ENCODE results near the gene RIOK2.

RIOK2 gene

DNA sequence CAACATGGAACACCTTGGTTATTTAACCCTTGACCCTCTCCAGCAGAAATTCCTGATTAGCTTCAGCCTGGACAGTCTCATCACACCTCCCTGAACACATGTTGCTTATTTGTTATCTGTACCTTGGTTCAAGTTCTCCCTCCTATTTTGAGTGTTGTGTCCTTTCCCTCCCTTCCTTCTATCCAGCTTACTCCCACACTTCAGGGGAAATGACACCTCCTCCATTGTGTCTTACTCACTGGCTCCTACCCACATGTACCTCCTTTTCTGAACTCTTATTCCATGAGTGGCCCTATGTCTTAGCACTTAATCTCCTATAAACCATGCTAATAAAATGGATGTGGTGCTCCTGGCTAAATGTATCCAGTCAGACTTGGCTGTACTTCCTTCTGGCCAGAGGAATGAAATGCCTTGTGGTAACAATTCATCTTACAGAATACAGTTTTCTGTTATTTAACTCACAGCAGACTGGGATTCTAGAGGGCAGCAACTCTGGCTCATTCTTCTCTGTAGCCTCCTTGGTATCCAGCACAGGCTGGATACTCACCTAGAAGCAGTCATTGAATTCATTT, 51.8 kb downstream of the RIOK2 start:
- TF ChIP-seq, protein P1, sequence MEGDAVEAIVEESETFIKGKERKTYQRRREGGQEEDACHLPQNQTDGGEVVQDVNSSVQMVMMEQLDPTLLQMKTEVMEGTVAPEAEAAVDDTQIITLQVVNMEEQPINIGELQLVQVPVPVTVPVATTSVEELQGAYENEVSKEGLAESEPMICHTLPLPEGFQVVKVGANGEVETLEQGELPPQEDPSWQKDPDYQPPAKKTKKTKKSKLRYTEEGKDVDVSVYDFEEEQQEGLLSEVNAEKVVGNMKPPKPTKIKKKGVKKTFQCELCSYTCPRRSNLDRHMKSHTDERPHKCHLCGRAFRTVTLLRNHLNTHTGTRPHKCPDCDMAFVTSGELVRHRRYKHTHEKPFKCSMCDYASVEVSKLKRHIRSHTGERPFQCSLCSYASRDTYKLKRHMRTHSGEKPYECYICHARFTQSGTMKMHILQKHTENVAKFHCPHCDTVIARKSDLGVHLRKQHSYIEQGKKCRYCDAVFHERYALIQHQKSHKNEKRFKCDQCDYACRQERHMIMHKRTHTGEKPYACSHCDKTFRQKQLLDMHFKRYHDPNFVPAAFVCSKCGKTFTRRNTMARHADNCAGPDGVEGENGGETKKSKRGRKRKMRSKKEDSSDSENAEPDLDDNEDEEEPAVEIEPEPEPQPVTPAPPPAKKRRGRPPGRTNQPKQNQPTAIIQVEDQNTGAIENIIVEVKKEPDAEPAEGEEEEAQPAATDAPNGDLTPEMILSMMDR (conservative IDR thresholded peaks at IDR 0.05) = no peak
- no peak for TF ChIP-seq ZFX (IDR thresholded peaks at IDR 0.05)
- H3K27ac ChIP-seq = no peak overlapping the region

DNA sequence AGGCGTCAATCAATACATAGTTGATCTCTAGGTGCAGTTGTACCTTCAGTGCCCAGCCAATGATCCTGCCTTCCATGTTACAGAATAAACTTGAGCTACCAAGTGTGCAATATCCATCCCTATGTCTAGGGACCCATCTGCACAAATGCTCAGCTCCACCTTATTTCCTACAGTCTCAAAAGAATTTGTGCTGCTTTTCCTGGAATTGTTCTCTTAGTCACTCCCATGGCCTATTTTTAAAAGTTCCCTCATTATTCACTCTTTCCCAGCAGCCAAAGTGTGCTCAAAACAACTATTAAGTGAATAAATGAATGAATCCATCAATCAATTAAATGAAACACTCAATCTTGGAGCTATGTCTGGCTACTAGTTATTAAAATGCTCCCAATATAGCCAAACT, 55.3 kb downstream of the RIOK2 start:
- TF ChIP-seq ZFX (IDR thresholded peaks at IDR 0.05) = no peak
- TF ChIP-seq, protein P1 (conservative IDR thresholded peaks at IDR 0.05) = no peak
- no peak overlapping the region for H3K27ac ChIP-seq

DNA sequence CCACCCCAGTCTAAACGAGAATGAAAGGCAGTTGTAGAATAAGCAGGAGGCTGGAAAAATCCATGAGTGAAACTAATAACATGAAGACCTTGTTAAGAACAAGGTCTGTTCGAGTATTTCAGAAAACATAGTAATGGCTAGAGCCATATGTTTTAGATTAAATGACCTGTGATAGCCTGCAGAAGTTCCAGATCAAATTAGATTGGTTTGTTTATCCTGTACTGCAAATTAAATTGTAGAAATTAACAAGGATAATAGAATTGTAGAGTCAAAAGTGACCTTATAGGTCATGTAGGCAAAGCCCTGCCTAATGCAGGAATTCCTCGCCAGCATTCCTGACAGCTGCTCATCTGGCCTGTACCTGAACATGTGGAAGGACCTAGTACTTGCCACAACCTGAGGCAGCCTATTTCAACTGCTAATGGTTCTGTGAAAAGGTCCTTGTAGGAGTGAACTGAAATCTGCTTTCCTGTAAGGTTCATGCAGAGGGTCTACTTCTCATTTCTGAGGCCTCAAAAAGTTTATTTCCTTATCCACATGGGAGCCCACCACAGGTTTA, 57.8 kb downstream of the RIOK2 start:
- TF ChIP-seq ZFX (IDR thresholded peaks at IDR 0.05) = no peak
- TF ChIP-seq, protein P1 (conservative IDR thresholded peaks at IDR 0.05) = no peak
- H3K27ac ChIP-seq = no peak overlapping the region

DNA sequence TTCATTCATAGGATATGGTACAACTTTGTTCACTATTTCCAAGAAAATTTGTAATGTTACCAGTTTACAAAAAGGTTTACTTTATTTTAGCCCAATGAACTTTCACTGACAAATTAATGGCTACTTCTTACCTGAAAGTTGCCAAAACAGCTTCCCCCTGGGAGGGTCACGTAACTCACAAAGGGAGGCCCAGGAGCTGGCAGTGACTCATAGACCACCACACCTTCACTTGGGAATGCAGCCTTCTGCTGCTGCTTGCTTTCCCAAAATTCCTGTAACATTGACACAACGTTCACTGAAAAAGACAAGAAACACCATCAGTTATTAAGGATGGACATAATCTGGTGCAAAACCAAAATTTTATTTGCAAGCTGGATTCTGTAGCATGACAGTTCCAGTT, 58.7 kb downstream of the RIOK2 start:
- no peak for TF ChIP-seq ZFX (IDR thresholded peaks at IDR 0.05)
- TF ChIP-seq, protein P1 (conservative IDR thresholded peaks at IDR 0.05) = no peak
- H3K27ac ChIP-seq = no peak overlapping the region

DNA sequence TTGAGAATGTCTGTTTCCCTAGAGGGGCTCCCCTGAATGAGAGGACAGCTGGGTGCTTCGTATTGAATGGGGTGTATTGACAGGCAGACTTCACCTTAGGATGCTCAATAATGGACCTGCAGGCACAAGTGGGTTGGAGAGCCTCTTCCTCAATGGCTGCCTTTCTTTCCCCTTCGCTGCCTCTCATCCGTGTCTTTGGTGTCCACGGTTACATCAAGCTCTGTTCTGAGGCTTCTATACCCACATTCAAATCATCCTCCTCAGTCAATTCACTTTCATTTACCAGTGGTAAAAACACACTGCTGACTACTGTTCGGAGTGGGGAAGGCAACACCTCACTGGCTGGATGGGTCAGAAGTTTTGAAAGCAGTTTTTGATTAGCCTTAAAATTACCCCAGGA, 61.2 kb downstream of the RIOK2 start:
- TF ChIP-seq, protein P1 (conservative IDR thresholded peaks at IDR 0.05) = no peak
- TF ChIP-seq ZFX (IDR thresholded peaks at IDR 0.05) = no peak
- no peak overlapping the region for H3K27ac ChIP-seq

DNA sequence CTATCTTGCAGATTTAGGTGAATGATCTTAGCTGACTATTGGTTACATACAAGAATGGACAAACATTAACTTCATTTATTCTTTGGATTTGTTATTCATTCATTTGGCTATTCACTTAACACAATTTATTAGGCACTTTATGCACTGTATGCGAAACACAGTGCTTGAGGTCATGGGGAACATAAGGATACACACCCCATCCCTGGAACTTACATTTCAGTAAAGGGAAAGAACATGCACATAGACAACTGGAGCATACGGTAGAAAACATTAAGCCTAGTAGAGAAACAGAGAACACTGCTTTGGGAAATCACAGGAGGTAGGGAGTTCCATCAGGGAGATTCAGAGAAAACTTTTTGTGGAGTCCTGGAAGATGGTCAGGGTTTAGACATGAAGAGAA, 62.9 kb downstream of the RIOK2 start:
- TF ChIP-seq, protein P1 (conservative IDR thresholded peaks at IDR 0.05) = no peak
- no peak overlapping the region for H3K27ac ChIP-seq

DNA sequence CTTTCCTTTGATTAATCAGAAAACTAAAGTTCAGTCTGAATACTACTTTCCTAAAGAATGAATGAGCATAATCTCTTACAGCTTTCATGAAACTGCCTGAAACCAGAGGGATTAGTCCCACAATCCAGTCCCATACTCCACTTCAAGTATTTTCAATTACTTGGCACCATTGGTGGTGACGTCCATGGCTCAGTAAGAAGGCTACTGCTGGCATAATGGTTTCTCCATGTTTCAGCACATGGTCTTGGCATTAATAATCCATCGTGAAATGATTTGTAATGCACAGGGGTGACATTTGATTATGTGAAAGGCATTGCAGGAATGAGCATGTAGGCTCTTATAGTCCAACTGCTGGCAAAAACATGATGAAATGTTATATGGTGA, 64.0 kb downstream of the RIOK2 start:
- no peak overlapping the region for H3K27ac ChIP-seq
- no peak for TF ChIP-seq ZFX (IDR thresholded peaks at IDR 0.05)
- TF ChIP-seq, protein P1 (conservative IDR thresholded peaks at IDR 0.05) = no peak
